HL-60/S4 treated with phorbol 12-myristate 13-acetate at 8.2 ng/mL for 4 days and 3 days (cell line): Measurements from ENCODE around the gene FUT3.

Source experiments
- in situ Hi-C: fragments of 300-500 bp; cut with MboI; formaldehyde crosslinking; loops from 2 replicates; pipeline ENCODE4 v1.15.0; 2022; ENCODE audit warnings: low sequenced_read_pairs

Gene FUT3

GRCh38 chr19:5804516-5805461 is 46.5 kb downstream of the FUT3 start, which contains the start of gene NRTN:
NRTN (plus strand) TSS chr19:5805067; CDS start chr19:5824166, 19,099 bp downstream.
- in situ Hi-C loops: loop anchor here (10.0 kb wide), 1 partner anchor 220 kb away; no protein-coding TSS in a partner anchor

GRCh38 chr19:5803752-5804515 is 47.3 kb downstream of the FUT3 start:
- in situ Hi-C loops: loop anchor here (10.0 kb wide), 1 partner anchor 221 kb away; no protein-coding TSS in a partner anchor

GRCh38 chr19:5803441-5803751 is 47.9 kb downstream of the FUT3 start:
- in situ Hi-C loops: loop anchor here (10.0 kb wide), 1 partner anchor 221 kb away; no protein-coding TSS in a partner anchor

- in situ Hi-C loops: loop anchor here (10.0 kb wide), 1 partner anchor 223 kb away; no protein-coding TSS in a partner anchor
Measured at GRCh38 chr19:5801796-5802619, 49.2 kb downstream of the FUT3 start.

GRCh38 chr19:5800361-5801270 is 50.6 kb downstream of the FUT3 start:
- in situ Hi-C loops: loop anchor here (10.0 kb wide), 1 partner anchor 224 kb away; no protein-coding TSS in a partner anchor

- in situ Hi-C loops: loop anchor here (10.0 kb wide), 1 partner anchor 225 kb away; no protein-coding TSS in a partner anchor
Measured at GRCh38 chr19:5799247-5800241, 51.7 kb downstream of the FUT3 start.

- in situ Hi-C loops: no loop called here
Measured at GRCh38 chr19:5798244-5798643, 53.0 kb downstream of the FUT3 start.

GRCh38 chr19:5795382-5795919 is 55.8 kb downstream of the FUT3 start:
- in situ Hi-C loops: no loop called here

- in situ Hi-C loops: no loop called here
Measured at GRCh38 chr19:5793188-5793587, 58.1 kb downstream of the FUT3 start.
